ENCODE results near the gene MPDU1. TPM values are rescaled to one million over a fixed set of nuclear protein-coding genes. Genes with fewer than 3 reads are reported as not detected.

The MPDU1 gene
- total RNA-seq, 1 experiment from 2014 or later: 50.9 TPM

- TF ChIP-seq ZBTB33 (IDR thresholded peaks at IDR 0.05; ENCODE audit: extremely low read depth, insufficient replicate concordance, low read length): no peak
- peak; percentile 39; the same call in 1 of the 2 replicates for TF ChIP-seq MAX (IDR thresholded peaks at IDR 0.05)
- Histone ChIP-seq H3K9me2 (ENCODE audit: insufficient read depth) (no peaks in the 10 kb centered on the region), H3K79me2 (ENCODE audit: insufficient read depth, low read length) (peaks cover 52% of the 10 kb centered on the region), H3K4me3 (replicated peaks in 1 of 2; ENCODE audit: low read depth in 1 of 2, low read length in 2 of 2) (peak overlapping the region; percentile 64 to 87), H3K27me3 (ENCODE audit: insufficient read depth, low read length) (no peaks in the 10 kb centered on the region), H4K20me1 (ENCODE audit: insufficient read depth) (0 out of 2 replicates have a peak, but pooled peaks cover 3% of the 10 kb centered on the region), H3K27ac (ENCODE audit: low read depth, low read length) (peak overlapping the region; percentile 96), H3K4me2 (ENCODE audit: low read length) (peak overlapping the region; percentile 86), H3K9ac (ENCODE audit: low read length) (peak overlapping the region; percentile 75), H2AFZ (ENCODE audit: low read depth, low read length, poor library complexity, severe bottlenecking) (no peak overlapping the region), H3K4me1 (ENCODE audit: control insufficient read depth in 1 of 2, insufficient read depth in 2 of 2, low read length in 2 of 2) (peaks cover 12 to 22% of the 10 kb centered on the region in 2 experiments), H3K9me3 (ENCODE audit: control insufficient read depth in 1 of 2, insufficient read depth in 1 of 2, low read depth in 1 of 2, low read length in 2 of 2) (no peaks in the 10 kb centered on the region), H3K36me3 (ENCODE audit: control insufficient read depth in 1 of 2, insufficient read depth in 2 of 2, low read length in 2 of 2) (peaks cover 7 to 17% of the 10 kb centered on the region in 2 experiments)
- ChIA-PET CTCF (interaction anchor here (0.8 to 2.1 kb wide), 3 partner anchors 13 to 74 kb away, joined by 4 to 16 read pairs (median 8); partner anchors contain the start of genes SAT2, TP53 and WRAP53), RAD21 (ENCODE audit: low non-redundant PET in 1 of 2, low total read pairs in 2 of 2, uncharacterized antibody in 2 of 2, unreplicated experiment in 2 of 2) (no interaction called here), POLR2A (interaction anchor here (2.3 to 2.5 kb wide), 2 partner anchors 14 to 74 kb away, joined by 15 to 27 read pairs; partner anchors contain the start of genes SAT2, TP53 and WRAP53)
- no peak for DNase-seq (ENCODE audit: low read depth, low spot score)
- ATAC-seq: no peak
- BruUV-seq (replicated peaks): TSS peak; percentile 51
- intact Hi-C loops (cut with micrococcal nuclease): loop anchor here (2.0 kb wide), 1 partner anchor 73 kb away; the partner anchor contains the start of gene TP53
Measured at GRCh38 chr17:7613769-7614424, 30.2 kb downstream of the MPDU1 start.

Data from HCT116 (cell line).